Astrocyte of the spinal cord (primary cell): ENCODE data around the gene DXO.

Experiments
- DNase-seq: peaks from one replicate; pipeline ENCODE4 v3.0.0; 2011; ENCODE audit warnings: low read depth, low spot score
- H3K4me3 ChIP-seq: 2 replicates; pipeline ENCODE4 v1.5.1; 2011; ENCODE audit warnings: low read depth, mild to moderate bottlenecking, low read length, moderate library complexity
- in situ Hi-C: cut with HindIII; loops from 2 replicates; pipeline ENCODE4 v1.10.0; 2017; ENCODE audit warnings: low sequenced_read_pairs
- TF ChIP-seq, protein P1 (sequence below): IDR thresholded peaks from 2 replicates; pipeline ENCODE4 v1.5.1; 2012; ENCODE audit warnings: low read depth, mild to moderate bottlenecking, low read length, inconsistent platforms

DXO gene

DNA sequence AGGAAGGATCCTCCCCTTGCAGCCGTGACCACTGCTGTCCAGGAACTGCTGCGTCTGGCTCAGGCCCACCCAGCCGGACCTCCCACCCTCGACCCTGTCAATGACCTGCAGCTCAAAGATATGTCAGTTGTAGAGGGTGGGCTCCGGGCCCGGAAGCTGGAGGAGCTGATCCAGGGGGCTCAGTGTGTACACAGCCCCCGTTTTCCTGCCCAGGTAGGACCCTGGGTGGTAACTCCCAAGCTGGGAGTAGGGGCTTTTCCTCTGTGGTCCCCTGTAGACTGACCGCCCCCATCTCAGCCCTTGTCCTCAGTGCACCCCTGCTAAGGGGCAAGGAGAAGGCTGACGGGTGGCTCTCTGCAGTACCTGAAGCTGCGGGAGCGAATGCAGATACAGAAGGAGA lies 3.6 kb downstream of the DXO start:
- DNase-seq = no peak
- in situ Hi-C loops = no loop called here
- H3K4me3 ChIP-seq = no peak overlapping the region
- TF ChIP-seq, protein P1, sequence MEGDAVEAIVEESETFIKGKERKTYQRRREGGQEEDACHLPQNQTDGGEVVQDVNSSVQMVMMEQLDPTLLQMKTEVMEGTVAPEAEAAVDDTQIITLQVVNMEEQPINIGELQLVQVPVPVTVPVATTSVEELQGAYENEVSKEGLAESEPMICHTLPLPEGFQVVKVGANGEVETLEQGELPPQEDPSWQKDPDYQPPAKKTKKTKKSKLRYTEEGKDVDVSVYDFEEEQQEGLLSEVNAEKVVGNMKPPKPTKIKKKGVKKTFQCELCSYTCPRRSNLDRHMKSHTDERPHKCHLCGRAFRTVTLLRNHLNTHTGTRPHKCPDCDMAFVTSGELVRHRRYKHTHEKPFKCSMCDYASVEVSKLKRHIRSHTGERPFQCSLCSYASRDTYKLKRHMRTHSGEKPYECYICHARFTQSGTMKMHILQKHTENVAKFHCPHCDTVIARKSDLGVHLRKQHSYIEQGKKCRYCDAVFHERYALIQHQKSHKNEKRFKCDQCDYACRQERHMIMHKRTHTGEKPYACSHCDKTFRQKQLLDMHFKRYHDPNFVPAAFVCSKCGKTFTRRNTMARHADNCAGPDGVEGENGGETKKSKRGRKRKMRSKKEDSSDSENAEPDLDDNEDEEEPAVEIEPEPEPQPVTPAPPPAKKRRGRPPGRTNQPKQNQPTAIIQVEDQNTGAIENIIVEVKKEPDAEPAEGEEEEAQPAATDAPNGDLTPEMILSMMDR = no peak

DNA sequence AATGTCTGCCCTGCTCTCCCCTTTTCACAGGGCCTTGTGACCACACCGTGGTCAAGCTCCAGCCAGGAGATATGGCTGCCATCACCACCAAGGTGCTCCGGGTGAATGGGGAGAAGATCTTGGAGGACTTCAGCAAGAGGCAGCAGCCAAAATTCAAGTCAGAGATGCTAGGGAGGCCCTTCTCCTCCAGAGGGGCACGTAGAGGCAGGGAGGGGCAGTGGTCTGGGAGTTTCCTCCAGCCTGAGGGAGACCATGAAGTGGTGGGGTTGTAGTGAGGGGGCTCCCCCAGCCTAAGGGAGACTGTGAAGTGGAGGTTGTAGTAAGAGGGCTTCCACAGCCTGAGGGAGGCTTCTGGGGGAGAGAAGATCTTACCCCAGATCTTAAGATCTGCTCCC lies 4.0 kb downstream of the DXO start:
- in situ Hi-C loops = no loop called here
- TF ChIP-seq, protein P1 = no peak
- H3K4me3 ChIP-seq = no peak overlapping the region
- DNase-seq = no peak

DNA sequence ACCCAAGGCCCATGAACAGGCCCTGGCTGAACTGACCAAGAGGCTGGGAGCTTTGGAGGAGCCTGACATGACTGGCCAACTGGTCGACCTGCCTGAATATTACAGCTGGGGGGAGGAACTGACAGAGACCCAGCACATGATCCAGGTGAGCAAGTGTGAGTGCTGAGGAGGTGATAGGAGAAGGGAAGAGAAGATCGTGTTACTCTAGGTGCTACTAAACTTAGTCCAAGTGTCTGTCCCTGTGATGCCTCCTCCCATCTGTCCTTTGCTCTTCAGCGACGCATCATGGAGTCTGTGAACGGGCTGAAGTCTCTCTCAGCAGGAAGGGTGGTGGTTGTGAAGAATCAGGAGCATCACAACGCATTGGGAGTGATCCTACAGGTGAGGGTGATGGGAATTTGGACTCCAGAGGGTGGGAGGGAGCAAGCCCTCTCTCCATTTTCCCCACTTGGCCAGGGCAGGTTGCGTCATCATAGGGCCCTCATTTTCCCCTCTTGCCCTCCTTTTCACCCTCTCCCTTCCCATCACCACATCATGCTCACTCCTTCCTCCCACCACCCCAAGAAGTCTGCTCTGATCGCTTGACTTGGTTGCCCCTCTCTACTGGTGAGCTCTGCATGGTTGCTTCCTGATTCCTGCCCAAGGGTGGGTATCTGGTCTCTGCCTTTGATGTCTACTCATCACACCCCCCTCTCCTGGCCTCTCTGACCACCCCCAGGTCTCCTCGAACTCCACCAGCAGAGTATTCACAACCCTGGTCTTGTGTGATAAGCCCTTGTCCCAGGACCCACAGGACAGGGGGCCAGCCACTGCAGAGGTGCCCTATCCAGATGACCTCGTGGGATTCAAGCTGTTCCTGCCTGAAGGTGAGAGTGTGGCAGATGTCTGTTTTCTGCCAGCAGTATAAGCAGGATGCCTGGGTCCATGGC lies 4.7 kb downstream of the DXO start:
- TF ChIP-seq, protein P1 = no peak
- in situ Hi-C loops = no loop called here
- DNase-seq = no peak
- H3K4me3 ChIP-seq = no peak overlapping the region

DNA sequence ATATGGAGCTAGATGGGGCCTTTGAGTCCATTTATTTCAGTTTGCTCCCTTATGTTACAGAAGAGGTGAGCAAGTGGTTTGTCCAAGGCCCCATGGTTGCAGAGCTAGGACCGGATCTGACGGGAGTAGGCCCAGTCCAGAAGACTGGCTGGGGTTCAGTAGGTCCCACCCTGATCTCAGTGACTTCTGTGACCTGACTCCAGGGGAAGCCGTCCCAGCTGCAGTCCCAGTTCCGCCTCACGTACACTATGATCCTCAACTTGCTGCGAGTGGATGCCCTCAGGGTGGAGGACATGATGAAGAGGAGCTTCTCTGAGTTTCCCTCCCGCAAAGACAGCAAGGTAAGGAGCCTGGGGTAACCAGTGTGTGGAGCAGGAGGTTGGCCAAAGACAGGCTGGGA lies 5.4 kb downstream of the DXO start:
- no peak overlapping the region for H3K4me3 ChIP-seq
- in situ Hi-C loops = no loop called here
- no peak for DNase-seq
- TF ChIP-seq, protein P1 = no peak

DNA sequence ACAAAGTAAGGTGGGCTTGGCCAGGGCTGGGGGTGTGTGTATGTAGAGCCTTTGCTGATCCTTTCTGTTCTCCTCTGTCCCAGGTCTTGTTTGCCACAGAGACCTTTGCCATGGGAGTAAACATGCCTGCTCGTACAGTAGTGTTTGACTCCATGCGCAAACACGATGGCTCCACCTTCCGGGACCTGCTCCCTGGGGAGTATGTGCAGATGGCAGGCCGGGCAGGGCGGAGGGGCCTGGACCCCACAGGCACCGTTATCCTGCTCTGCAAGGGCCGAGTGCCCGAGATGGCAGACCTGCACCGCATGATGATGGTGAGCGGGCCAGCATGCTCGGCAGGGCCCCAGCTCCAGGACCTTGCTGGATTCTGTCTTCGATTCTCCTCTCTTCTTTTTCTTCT lies 6.2 kb downstream of the DXO start:
- DNase-seq = no peak
- H3K4me3 ChIP-seq = no peak overlapping the region
- TF ChIP-seq, protein P1 = no peak
- in situ Hi-C loops = no loop called here

DNA sequence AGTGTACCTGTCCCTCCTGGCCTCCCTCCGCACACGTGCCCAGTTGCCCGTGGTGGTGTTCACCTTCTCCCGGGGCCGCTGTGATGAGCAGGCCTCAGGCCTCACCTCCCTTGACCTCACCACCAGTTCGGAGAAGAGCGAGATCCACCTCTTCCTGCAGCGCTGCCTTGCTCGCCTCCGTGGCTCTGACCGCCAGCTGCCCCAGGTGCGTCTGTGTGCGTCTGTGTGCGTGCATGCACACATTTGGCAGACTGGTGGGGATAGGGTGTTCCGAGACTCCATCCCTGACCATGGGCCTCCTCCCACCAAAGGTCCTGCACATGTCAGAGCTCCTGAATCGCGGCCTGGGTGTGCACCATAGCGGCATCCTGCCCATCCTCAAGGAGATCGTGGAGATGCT lies 8.0 kb downstream of the DXO start:
- in situ Hi-C loops = no loop called here
- H3K4me3 ChIP-seq = no peak overlapping the region
- TF ChIP-seq, protein P1 = no peak
- DNase-seq = no peak
